T-helper 22 cell (primary cell): Measurements from ENCODE around the gene EN2.

Experiments used
- DNase-seq: peaks from one replicate; pipeline ENCODE4 v3.0.0-alpha.2; 2020; ENCODE audit warnings: low read depth

Gene EN2

GRCh38 chr7:155464183-155464582 lies 6.3 kb downstream of the EN2 start:
- no peak for DNase-seq

GRCh38 chr7:155464948-155465739 lies 7.2 kb downstream of the EN2 start:
- no peak for DNase-seq

- no peak for DNase-seq
These were observed 7.8 kb downstream of the EN2 start for GRCh38 chr7:155465761-155466141.

- no peak for DNase-seq
These were observed 8.3 kb downstream of the EN2 start for GRCh38 chr7:155466142-155466813.

- DNase-seq, result no peak
These were observed 9.1 kb downstream of the EN2 start for GRCh38 chr7:155466814-155467733.

DNA sequence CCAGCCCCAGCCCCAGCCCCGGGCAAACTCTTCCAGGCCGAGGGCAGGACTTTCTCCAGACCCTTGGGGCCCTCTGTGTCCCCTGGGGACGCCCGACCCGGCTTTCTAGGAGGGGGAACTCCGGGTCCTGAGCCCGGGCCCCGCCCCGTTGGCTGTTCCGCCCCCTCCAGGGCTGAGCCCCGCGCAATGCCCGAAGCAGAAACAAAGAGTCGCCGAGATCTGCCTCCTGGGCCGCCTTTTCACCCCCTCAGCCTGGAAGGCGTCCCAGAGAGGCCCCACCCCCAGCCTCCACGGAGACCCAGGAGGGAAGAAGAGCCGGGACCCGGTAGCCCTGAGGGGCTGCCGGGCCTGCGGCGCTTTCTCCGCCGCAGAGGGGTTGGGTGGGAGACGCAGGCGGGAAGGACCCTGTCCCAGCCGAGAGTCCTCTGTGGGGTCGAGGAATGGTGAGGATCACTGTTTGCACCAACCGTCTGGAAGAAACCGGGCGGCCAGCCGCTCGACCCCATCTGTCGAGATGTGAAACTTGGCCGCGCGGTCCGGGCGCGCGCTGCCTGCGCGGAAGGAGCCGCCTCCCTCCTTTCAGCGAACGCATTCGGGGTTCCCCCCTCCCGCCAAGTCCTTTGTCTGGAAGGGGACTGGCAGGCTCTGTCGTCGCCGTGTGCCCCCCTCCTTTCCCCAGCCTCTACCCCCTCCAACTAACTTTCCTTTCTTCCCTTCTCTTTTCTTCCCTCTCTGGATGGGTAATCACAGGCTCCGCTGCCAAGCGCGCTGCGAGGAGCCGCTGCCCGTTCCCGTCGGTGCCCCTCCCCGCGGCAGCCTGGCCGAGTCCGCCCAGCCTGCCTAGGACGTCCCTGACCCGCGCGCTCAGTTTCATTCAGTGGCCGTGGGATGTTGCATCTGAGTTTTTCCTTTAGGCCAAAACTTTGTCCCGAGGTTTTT lies 10.2 kb downstream of the EN2 start:
- DNase-seq, result no peak

- no peak for DNase-seq
These were observed 10.8 kb downstream of the EN2 start for GRCh38 chr7:155468785-155469148.

DNA sequence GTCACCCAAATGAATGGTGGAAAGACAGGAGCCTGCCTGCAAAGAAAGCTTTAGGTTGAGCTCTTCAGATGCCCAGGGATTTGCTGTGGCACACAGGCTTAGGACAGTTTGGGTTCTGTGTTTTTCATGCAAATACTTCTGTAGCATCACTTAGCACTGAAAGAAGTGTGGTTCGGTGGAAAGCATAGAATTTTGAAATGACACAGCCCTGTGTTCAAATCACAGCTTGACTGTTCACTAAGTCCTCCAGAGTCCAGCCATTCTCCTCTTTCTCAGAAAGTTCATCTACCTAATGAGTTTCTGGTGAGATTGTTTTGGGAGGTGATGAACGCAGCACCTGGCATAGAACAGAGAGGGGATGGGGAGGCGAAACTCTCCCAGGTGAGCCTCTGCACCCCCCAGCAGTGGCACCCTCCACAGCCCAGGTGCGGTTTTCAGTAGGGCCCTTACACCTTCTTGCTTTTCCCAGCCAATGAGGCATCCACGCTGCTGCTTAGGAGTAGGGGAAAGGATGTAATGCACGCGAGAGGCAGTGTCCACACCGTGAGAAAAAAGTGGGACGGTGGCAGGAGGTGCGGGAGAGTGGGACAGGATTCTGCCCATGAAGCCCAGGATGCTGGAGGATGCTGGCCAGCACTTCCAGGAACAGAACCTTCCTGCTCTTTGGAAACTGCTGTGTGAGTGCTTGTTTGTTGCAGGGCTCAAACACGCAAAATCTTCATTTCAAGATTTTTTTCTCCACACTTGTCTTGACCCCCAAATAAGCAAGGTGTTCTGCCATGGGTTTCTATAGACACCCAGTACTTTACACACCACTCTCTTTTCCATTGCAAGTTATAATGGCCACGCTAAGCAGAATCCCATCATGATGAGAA lies 11.6 kb downstream of the EN2 start:
- no peak for DNase-seq

- no peak for DNase-seq
These were observed 12.2 kb downstream of the EN2 start for GRCh38 chr7:155470186-155470487.

- DNase-seq, result no peak
These were observed 13.0 kb downstream of the EN2 start for GRCh38 chr7:155470686-155471638.

GRCh38 chr7:155471718-155472117 lies 13.8 kb downstream of the EN2 start:
- no peak for DNase-seq

- DNase-seq, result no peak
These were observed 19.5 kb downstream of the EN2 start for GRCh38 chr7:155477476-155477875.

- DNase-seq, result no peak
These were observed 23.8 kb downstream of the EN2 start for GRCh38 chr7:155481764-155482163.

DNA sequence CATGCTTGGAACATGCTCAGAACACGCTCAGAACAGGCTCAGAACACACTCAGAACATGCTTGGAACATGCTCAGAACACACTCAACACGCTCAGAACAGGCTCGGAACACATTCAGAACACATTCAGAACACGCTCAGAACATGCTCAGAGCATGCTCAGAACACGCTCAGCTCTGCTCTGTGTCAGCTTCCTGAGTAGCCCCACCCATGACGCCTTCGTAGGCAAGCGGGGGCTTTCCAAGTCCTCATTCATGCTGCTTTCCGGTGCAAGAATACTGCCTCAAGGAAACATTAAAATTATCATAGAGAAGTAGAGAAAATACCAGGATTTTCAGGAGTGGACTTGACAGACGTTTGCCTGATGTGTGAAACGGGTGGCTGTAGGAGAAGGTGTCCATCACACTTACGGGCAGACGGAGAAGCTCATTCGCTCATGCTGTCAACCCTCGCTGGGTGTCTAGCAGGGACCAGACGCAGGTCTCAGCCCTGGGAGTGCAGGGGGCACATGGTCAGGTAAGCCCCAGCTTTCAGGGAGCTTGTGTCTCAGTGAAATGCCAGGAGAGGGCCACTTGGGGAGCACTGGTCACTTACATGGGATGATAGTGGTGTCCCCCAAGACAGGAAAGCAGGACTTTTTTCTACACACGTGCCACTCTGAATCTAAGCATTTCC lies 24.7 kb downstream of the EN2 start:
- no peak for DNase-seq

DNA sequence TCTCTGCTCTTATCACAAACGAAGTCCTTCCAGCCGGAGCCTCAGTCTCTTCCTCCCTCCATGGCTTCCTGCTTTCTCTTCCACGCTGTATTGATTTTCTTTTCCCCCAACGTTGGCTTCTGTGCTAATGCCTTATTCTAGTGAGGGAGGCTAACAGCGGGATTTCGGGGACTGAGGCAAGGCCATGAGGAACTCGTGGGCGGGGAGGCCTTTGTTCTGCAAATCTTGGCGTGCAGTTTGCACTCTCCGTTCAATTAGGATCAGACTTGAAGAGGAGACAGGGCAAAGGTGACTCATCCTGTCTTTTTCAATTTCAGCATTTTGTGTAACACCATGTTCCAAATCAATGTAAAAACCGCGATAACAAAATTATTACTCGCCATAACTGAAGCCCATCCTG lies 25.3 kb downstream of the EN2 start:
- no peak for DNase-seq

DNA sequence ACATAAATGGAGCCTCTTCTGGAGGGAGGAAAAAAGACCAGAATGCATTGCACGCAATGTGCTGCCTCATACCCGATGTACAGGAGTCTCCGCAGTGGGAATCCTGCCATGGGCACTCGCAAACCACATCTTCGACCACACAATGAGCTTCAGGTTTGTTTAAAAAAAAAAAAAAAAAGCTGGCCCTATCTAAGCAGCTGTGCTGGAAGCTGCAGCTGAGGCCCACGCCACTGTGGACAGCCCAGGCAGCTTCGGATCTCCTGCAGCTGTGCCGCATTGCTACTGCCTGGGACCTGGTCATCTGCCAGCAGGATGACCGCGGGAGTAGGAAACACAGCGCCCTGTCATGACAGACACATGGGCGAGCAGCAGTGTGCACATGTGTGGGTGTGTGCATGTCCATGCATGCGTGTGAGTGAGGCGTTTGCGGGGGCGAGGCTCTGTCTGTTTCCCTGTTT lies 26.0 kb downstream of the EN2 start:
- DNase-seq, result no peak

DNA sequence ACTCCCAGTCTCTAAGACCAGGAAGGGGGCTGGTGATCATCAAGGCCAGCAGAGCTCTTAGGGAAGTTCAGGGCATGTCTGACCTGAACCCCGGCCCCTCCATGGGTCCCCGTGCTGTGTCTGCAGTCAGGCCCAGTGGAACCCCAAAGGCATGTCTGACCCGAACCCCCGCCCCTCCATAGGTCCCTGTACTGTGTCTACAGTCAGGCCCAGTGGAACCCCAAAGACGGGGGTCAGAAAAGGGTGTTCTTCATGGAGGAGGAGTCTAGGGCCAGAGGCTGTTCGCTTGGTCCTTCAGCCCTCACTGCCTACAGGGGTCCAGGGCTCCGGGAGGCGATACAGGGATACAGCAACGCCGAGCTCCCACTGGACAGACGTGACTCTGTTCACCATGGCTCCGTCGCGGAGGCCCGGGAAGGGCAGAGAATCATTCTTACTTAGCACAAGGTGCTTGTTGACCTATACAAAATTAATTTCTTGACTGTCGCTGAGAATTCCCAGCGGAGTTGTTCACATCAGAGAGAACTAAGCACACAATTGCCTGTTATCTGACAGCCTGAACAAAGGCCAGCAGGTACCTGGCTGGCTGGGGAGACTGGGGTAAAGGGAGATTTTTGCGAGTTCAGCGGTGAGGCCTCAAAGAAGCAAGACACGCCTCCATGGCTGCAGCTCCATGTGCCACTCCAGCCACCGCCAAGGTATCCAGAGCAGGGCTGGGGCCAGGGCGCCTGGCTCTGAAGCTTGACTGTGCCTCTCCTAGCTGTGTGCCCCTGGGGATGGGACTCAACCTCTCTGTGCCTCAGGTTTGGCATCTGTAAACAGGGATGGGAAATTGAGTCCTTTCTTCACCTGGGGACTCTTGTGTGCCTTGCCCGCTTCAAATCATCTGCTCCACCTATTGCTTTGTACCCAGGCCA lies 26.8 kb downstream of the EN2 start:
- no peak for DNase-seq
